Stomach (tissue), 4 donors: ENCODE measurements around the gene SPIRE2.

ENCODE experiments used
- POLR2A ChIP-seq, 4 donors: fragments of 450-650 bp; IDR thresholded peaks; one replicate each; pipeline ENCODE4 v1.6.1; 2016; ENCODE audit warnings: antibody characterized with exemption in 4 of 4, control low read depth in 2 of 4, mild to moderate bottlenecking in 1 of 4, moderate library complexity in 1 of 4
- POLR2AphosphoS5 ChIP-seq, 3 donors: sonication (generic); formaldehyde crosslinking; IDR thresholded peaks; one replicate each; pipeline ENCODE4 v1.6.1; 2016; ENCODE audit warnings: antibody characterized with exemption in 3 of 3
- TF ChIP-seq, protein P1 (sequence below), 7 experiments: fragments of 450-650 bp in 4 of 7; fragments of 200-600 bp in 3 of 7; sonication (generic) in 3 of 7; IDR thresholded peaks; one replicate each; pipeline ENCODE4 v1.5.1; 2016 to 2019; ENCODE audit warnings: antibody characterized with exemption in 7 of 7, control low read depth in 2 of 7, mild to moderate bottlenecking in 1 of 7

DNA sequence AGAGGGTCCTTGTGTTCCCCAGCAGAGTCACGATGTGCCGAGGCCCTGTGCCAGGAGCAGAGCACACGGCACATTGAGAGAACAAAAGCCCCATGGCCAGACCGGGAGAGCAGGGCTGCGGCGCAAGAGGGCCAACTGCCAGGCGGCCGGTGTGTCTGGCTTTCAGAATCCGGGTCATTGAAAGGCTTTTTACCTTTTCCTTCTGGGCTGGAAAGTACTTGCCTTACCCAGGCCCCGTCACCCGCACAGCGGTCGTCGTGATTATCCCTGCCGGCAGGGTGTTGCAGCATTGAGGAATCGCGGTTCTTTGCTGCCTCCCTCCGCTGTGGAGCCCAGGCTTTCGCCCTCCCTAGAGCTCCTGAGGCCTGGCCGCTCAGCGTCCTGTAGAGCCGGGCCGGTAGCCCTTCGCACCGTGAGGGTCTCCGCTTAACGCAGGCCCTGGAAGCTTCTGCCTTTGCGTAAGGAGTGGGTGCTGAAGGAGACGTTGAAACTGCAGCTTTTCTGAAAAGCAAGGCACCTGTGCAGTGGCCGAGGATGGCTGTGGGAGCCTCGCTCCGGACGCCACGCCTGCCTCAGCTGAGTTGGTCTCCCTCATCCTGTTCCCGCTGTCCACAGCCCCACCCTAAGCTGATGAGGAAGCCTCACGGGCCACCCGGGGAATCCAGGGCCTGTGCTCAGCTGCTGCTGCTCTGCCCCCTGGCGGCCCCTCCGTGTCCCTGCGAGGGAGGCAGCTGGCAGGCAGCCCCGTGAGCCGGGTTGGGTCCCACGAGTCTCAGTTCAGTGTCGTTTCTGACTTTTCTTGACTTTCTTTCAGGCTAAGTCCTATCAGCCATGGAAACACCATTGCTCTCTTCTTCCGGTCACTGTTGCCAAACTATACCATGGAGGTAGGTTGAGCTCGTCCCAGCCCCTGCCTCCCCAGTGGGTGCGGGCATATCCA is 81.8 kb downstream of the SPIRE2 start:
- TF ChIP-seq POLR2A (IDR thresholded peaks at IDR 0.05) (no peak), POLR2AphosphoS5 (IDR thresholded peaks at IDR 0.05) (peak in 1 of 3 donors; percentile 72)
- TF ChIP-seq, protein P1, sequence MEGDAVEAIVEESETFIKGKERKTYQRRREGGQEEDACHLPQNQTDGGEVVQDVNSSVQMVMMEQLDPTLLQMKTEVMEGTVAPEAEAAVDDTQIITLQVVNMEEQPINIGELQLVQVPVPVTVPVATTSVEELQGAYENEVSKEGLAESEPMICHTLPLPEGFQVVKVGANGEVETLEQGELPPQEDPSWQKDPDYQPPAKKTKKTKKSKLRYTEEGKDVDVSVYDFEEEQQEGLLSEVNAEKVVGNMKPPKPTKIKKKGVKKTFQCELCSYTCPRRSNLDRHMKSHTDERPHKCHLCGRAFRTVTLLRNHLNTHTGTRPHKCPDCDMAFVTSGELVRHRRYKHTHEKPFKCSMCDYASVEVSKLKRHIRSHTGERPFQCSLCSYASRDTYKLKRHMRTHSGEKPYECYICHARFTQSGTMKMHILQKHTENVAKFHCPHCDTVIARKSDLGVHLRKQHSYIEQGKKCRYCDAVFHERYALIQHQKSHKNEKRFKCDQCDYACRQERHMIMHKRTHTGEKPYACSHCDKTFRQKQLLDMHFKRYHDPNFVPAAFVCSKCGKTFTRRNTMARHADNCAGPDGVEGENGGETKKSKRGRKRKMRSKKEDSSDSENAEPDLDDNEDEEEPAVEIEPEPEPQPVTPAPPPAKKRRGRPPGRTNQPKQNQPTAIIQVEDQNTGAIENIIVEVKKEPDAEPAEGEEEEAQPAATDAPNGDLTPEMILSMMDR (IDR thresholded peaks at IDR 0.05) = peak in 5 of 7 experiments; percentile 14 to 88 (median 84)
